B cell (primary cell): ENCODE results near the gene NOL9. TPM values are rescaled to one million over a fixed set of nuclear protein-coding genes. Genes with fewer than 3 reads are reported as not detected.

ENCODE experiments used
- ATAC-seq: fragments of 200-7000 bp; cut with Tn5 transposase; one replicate; pipeline ENCODE4 v1.10.0; 2021; ENCODE audit warnings: low read depth, mild to moderate bottlenecking, moderate number of reproducible peaks, moderate library complexity
- CTCF ChIA-PET: fragments of 350-600 bp; sonication (Branson Sonifier 250); formaldehyde crosslinking; loops from one replicate; lab custom pipeline; 2021; ENCODE audit warnings: antibody characterized with exemption, inconsistent platforms; lab: Charles Lee
- POLR2A ChIA-PET: fragments of 350-600 bp; sonication (Branson Sonifier 250); formaldehyde crosslinking; loops from one replicate; lab custom pipeline; 2021; ENCODE audit warnings: antibody characterized with exemption; lab: Charles Lee
- DNase-seq: peaks from one replicate; pipeline ENCODE4 v3.0.0; 2013
- H2AFZ ChIP-seq: 2 replicates; pipeline ENCODE4 v1.6.1; 2012; ENCODE audit warnings: mild to moderate bottlenecking, low read depth, low read length; ENCODE audit not compliant: insufficient read depth, poor library complexity, severe bottlenecking
- H3K27ac ChIP-seq, 2 donors: 1 replicate in 1 of 2; 2 replicates in 1 of 2; pipeline ENCODE4 v1.5.1; 2012 to 2013; ENCODE audit warnings: low read length in 2 of 2, mild to moderate bottlenecking in 2 of 2, moderate library complexity in 1 of 2
- H3K27me3 ChIP-seq, 4 experiments: fragments of 200-600 bp in 1 of 4; sonication (generic) in 1 of 4; replicated peaks in 1 of 4; 1 replicate in 2 of 4; 2 replicates in 2 of 4; pipeline versions ENCODE4 v1.6.1 to v1.7.0; 2013 to 2016; ENCODE audit warnings: low read length in 3 of 4, mild to moderate bottlenecking in 2 of 4, mixed read lengths in 1 of 4, moderate library complexity in 1 of 4; ENCODE audit not compliant: insufficient read depth in 4 of 4, control insufficient read depth in 3 of 4; ENCODE audit errors: control extremely low read depth in 1 of 4
- H3K36me3 ChIP-seq, 2 experiments: replicated peaks in 1 of 2; 1 replicate in 1 of 2; 2 replicates in 1 of 2; pipeline versions ENCODE4 v1.6.1 to v1.7.1; 2013; ENCODE audit warnings: low read length in 1 of 2; ENCODE audit not compliant: insufficient read depth in 2 of 2, control insufficient read depth in 1 of 2; ENCODE audit errors: control extremely low read depth in 1 of 2, extremely low read depth in 1 of 2
- H3K4me1 ChIP-seq, 2 donors: fragments of 200-600 bp in 1 of 2; sonication (generic) in 1 of 2; 1 replicate in 1 of 2; 2 replicates in 1 of 2; pipeline versions ENCODE4 v1.5.1 to v1.6.1; 2013 to 2017; ENCODE audit warnings: low read length in 2 of 2; ENCODE audit not compliant: control insufficient read depth in 2 of 2, insufficient read depth in 2 of 2
- H3K4me2 ChIP-seq: replicated peaks from 2 replicates; pipeline ENCODE3; 2012; ENCODE audit warnings: mild to moderate bottlenecking, low read depth, low read length; ENCODE audit not compliant: poor library complexity, severe bottlenecking
- H3K4me3 ChIP-seq, 5 experiments: fragments of 200-600 bp in 1 of 5; sonication (generic) in 1 of 5; 1 replicate in 3 of 5; 2 replicates in 2 of 5; pipeline versions ENCODE4 v1.5.1 to v1.7.0; 2011 to 2016; ENCODE audit warnings: low read length in 4 of 5, mild to moderate bottlenecking in 4 of 5, low read depth in 2 of 5, control low read depth in 1 of 5, moderate library complexity in 1 of 5; ENCODE audit not compliant: insufficient read depth in 1 of 5; ENCODE audit errors: control extremely low read depth in 1 of 5, extremely low read depth in 1 of 5
- H3K79me2 ChIP-seq: fragments of 200-600 bp; sonication (generic); one replicate; pipeline ENCODE4 v1.6.0; 2016; ENCODE audit warnings: low read length; ENCODE audit not compliant: control insufficient read depth, insufficient read depth
- H3K9ac ChIP-seq: fragments of 200-600 bp; sonication (generic); 2 replicates; pipeline ENCODE4 v1.6.1; 2017; ENCODE audit warnings: mild to moderate bottlenecking, low read length, moderate library complexity
- H3K9me3 ChIP-seq, 3 donors: one replicate each; pipeline versions ENCODE4 v1.6.1 to v1.7.1; 2013; ENCODE audit warnings: low read length in 2 of 3; ENCODE audit not compliant: control insufficient read depth in 2 of 3, insufficient read depth in 1 of 3; ENCODE audit errors: control extremely low read depth in 1 of 3
- H4K20me1 ChIP-seq: 2 replicates; pipeline ENCODE4 v1.6.0; 2012; ENCODE audit warnings: mild to moderate bottlenecking, low read length; ENCODE audit not compliant: insufficient read depth, control insufficient read depth, poor library complexity, severe bottlenecking
- H3K27ac Mint-ChIP-seq: one replicate; pipeline ENCODE4 v1.8.0; 2021; ENCODE audit warnings: mixed read lengths
- H3K27me3 Mint-ChIP-seq: one replicate; pipeline ENCODE4 v1.8.0; 2021; ENCODE audit warnings: mixed read lengths
- H3K4me1 Mint-ChIP-seq: one replicate; pipeline ENCODE4 v1.8.0; 2021; ENCODE audit warnings: mixed read lengths
- H3K4me3 Mint-ChIP-seq: one replicate; pipeline ENCODE4 v1.8.0; 2021; ENCODE audit warnings: mixed read lengths
- H3K9me3 Mint-ChIP-seq: one replicate; pipeline ENCODE4 v1.8.0; 2022; ENCODE audit warnings: mixed read lengths; ENCODE audit not compliant: insufficient read depth
- CTCF ChIP-seq: fragments of 200-600 bp; IDR thresholded peaks from one replicate; pipeline ENCODE4 v1.8.0; 2022; ENCODE audit warnings: antibody characterized with exemption, mild to moderate bottlenecking
- EZH2 ChIP-seq: IDR thresholded peaks from 2 replicates; pipeline ENCODE4 v1.6.1; 2012; ENCODE audit warnings: borderline replicate concordance, low read depth, mild to moderate bottlenecking, moderate library complexity, low read length; ENCODE audit not compliant: insufficient read depth, poor library complexity, severe bottlenecking
- WGBS: methylation state at CpG from one replicate; pipeline ENCODE4 v1.1.5; 2013; ENCODE audit warnings: missing lambda C conversion rate; ENCODE audit not compliant: insufficient coverage; 5-methylcytosine and 5-hydroxymethylcytosine counted together
- intact Hi-C: fragments of 100-400 bp; cut with micrococcal nuclease; formaldehyde crosslinking; loops from one replicate; pipeline ENCODE4 v1.10.0; 2022
- polyA plus RNA-seq: library from polyadenylated mRNA; depleted of rRNA; stranded (reverse); fragments of >200 nt; gene quantifications from 2 replicates; pipeline ENCODE4 v1.2.3, GENCODE V29; 2012
- total RNA-seq, 2 donors: library from RNA; stranded (reverse); fragments of 120-200 nt in 1 of 2; gene quantifications; 1 replicate in 1 of 2; 2 replicates in 1 of 2; pipeline versions ENCODE4 v1.2.3 to v1.2.4, GENCODE V29; 2013 to 2022

The NOL9 gene
- total and polyA plus RNA-seq, 2 donors (not counting 1 experiment from before 2014, with no cell fraction given) = 23.8 to 49.5 TPM

GRCh38 chr1:6504887-6505286, 49.4 kb downstream of the NOL9 start:
- no peak for DNase-seq
- TF ChIP-seq EZH2 = no peak
- TF ChIP-seq CTCF = no peak
- peaks cover 23% of the 10 kb centered on the region for H3K27me3 Mint-ChIP-seq
- no peaks in the 10 kb centered on the region for H4K20me1 ChIP-seq
- H3K4me3 Mint-ChIP-seq = no peak overlapping the region
- no peaks in the 10 kb centered on the region for H3K4me1 Mint-ChIP-seq
- no peaks in the 10 kb centered on the region for H3K36me3 ChIP-seq
- H3K79me2 ChIP-seq = no peaks in the 10 kb centered on the region
- WGBS = 95% methylated on average over 15 of the region's 15 CpGs
- ChIA-PET POLR2A (no interaction called here), CTCF (no interaction called here)
- H3K9me3 ChIP-seq = no peaks in the 10 kb centered on the region
- H3K27me3 ChIP-seq = peaks cover 0 to 9% (median 1%) of the 10 kb centered on the region in 4 experiments
- no peak for ATAC-seq
- no peak overlapping the region for H3K4me2 ChIP-seq
- H3K9me3 Mint-ChIP-seq = no peaks in the 10 kb centered on the region
- H3K27ac ChIP-seq = no peak overlapping the region
- no peak overlapping the region for H3K27ac Mint-ChIP-seq
- no peak overlapping the region for H3K4me3 ChIP-seq
- peaks cover 0 to 10% of the 10 kb centered on the region in 2 donors for H3K4me1 ChIP-seq
- H3K9ac ChIP-seq = no peak overlapping the region
- intact Hi-C loops = no loop called here
- no peak overlapping the region for H2AFZ ChIP-seq

GRCh38 chr1:6503884-6504602, 50.3 kb downstream of the NOL9 start:
- Mint-ChIP-seq H3K4me1 (no peaks in the 10 kb centered on the region), H3K27me3 (peaks cover 29% of the 10 kb centered on the region), H3K27ac (no peak overlapping the region), H3K9me3 (no peaks in the 10 kb centered on the region), H3K4me3 (no peak overlapping the region)
- no peak overlapping the region for H2AFZ ChIP-seq
- H3K9ac ChIP-seq = no peak overlapping the region
- TF ChIP-seq CTCF (no peak), EZH2 (no peak)
- 86% methylated on average over 9 of the region's 20 CpGs for WGBS
- ATAC-seq (no peak), DNase-seq (no peak)
- no peak overlapping the region for H3K27ac ChIP-seq
- ChIA-PET CTCF (no interaction called here), POLR2A (no interaction called here)
- H3K4me1 ChIP-seq = peaks cover 0 to 3% of the 10 kb centered on the region in 2 donors
- H3K27me3 ChIP-seq = peaks cover 0 to 17% (median 1%) of the 10 kb centered on the region in 4 experiments
- H4K20me1 ChIP-seq = no peaks in the 10 kb centered on the region
- H3K4me3 ChIP-seq = no peak overlapping the region
- H3K79me2 ChIP-seq = no peaks in the 10 kb centered on the region
- intact Hi-C loops = no loop called here
- H3K4me2 ChIP-seq = no peak overlapping the region
- no peaks in the 10 kb centered on the region for H3K9me3 ChIP-seq
- no peaks in the 10 kb centered on the region for H3K36me3 ChIP-seq
